Activated CD4-positive, alpha-beta T cell treated with anti-CD3 and anti-CD28 coated beads, Interleukin-2, amount 50 U/mL, for 16 hours (primary cell): ENCODE measurements around the gene IFITM1.
"Not testable (repeated sequence)": the region's sequence is repeated elsewhere in the genome, so short reads cannot be mapped to it uniquely, and the experiment has no call there.

Experiments
- DNase-seq: peaks from one replicate; pipeline ENCODE4 v3.0.0-alpha.2; 2020

Gene IFITM1

GRCh38 chr11:328012-328411 lies 14.2 kb downstream of the IFITM1 start:
- DNase-seq: no peak

- DNase-seq: not testable (repeated sequence)
These were observed 14.8 kb downstream of the IFITM1 start for GRCh38 chr11:328516-329100.

GRCh38 chr11:329886-330253 lies 16.0 kb downstream of the IFITM1 start:
- DNase-seq: no peak

GRCh38 chr11:330307-330693 lies 16.5 kb downstream of the IFITM1 start:
- no peak for DNase-seq

GRCh38 chr11:330694-331357 lies 17.0 kb downstream of the IFITM1 start:
- peak; percentile 58 for DNase-seq

- no peak for DNase-seq
These were observed 17.7 kb downstream of the IFITM1 start for GRCh38 chr11:331358-332060.

- DNase-seq: no peak
These were observed 19.0 kb downstream of the IFITM1 start for GRCh38 chr11:332651-333480.

GRCh38 chr11:333616-334263 lies 19.9 kb downstream of the IFITM1 start:
- DNase-seq: not testable (repeated sequence)

- no peak for DNase-seq
These were observed 20.6 kb downstream of the IFITM1 start for GRCh38 chr11:334264-334994.

GRCh38 chr11:335779-336658 lies 22.2 kb downstream of the IFITM1 start:
- DNase-seq: no peak

GRCh38 chr11:336659-337198 lies 22.9 kb downstream of the IFITM1 start:
- DNase-seq: no peak

GRCh38 chr11:337711-338110 lies 23.9 kb downstream of the IFITM1 start:
- no peak for DNase-seq

- no peak for DNase-seq
These were observed 26.1 kb downstream of the IFITM1 start for GRCh38 chr11:339963-340362.

GRCh38 chr11:340539-341512 lies 27.0 kb downstream of the IFITM1 start:
- DNase-seq: no peak

- no peak for DNase-seq
These were observed 28.5 kb downstream of the IFITM1 start for GRCh38 chr11:342328-342727.

GRCh38 chr11:344836-345578 lies 31.2 kb downstream of the IFITM1 start:
- DNase-seq: no peak

- DNase-seq: no peak
These were observed 32.7 kb downstream of the IFITM1 start for GRCh38 chr11:346529-346928.

- DNase-seq: not testable (repeated sequence)
These were observed 35.6 kb downstream of the IFITM1 start for GRCh38 chr11:349270-349954.
